Dermis microvascular lymphatic vessel endothelial cell (primary cell): ENCODE results near the gene HOXB5. TPM values are rescaled to one million over a fixed set of nuclear protein-coding genes. Genes with fewer than 3 reads are reported as not detected.

Source experiments
- DNase-seq, 2 donors: peaks; one replicate each; pipeline versions ENCODE4 v3.0.0 to v3.0.0-alpha.2; 2010; ENCODE audit warnings: low read depth in 2 of 2
- total RNA-seq: library from RNA; depleted of rRNA; stranded (reverse); fragments of >200 nt; gene quantifications from 2 replicates; pipeline ENCODE4 v1.2.1, GENCODE V29; 2014

The HOXB5 gene
- total RNA-seq, 1 donor from 2014 or later: 0.13 TPM

DNA sequence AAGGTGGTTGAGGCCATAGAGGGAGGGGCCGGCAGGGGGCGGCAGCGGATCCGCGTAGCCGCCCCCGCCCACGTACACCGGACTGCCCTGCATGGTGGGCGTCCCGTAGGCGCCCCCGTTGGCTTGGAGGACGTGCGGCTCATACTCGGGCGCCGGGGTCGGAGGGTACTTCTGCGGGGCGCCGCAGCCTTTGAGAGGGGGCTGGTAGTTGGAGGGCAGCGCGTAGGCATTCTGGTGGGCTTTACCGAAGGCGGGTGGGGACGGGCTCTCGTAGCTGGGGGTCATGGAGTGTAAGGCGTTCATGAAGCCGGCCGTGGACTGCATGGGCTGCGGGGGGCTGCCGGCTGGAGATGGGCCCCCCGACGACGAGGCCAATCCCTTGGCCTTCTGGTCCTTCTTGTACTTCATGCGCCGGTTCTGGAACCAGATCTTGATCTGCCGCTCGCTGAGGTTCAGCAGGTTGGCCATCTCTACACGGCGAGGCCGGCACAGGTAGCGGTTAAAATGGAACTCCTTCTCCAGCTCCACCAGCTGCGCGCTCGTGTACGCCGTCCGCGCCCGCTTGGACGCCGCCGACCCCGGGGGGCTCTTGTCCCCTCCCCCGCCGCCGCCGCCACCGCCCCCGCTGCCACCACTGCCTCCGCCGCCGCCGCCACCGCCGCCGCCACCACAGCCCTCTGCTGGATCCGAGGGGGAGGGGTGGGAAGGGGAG is 42.9 kb downstream of the HOXB5 start:
- no peak for DNase-seq

- no peak for DNase-seq
These were observed 43.6 kb downstream of the HOXB5 start for GRCh38 chr17:48549914-48550501.

GRCh38 chr17:48549281-48549630 is 44.3 kb downstream of the HOXB5 start:
- no peak for DNase-seq

DNA sequence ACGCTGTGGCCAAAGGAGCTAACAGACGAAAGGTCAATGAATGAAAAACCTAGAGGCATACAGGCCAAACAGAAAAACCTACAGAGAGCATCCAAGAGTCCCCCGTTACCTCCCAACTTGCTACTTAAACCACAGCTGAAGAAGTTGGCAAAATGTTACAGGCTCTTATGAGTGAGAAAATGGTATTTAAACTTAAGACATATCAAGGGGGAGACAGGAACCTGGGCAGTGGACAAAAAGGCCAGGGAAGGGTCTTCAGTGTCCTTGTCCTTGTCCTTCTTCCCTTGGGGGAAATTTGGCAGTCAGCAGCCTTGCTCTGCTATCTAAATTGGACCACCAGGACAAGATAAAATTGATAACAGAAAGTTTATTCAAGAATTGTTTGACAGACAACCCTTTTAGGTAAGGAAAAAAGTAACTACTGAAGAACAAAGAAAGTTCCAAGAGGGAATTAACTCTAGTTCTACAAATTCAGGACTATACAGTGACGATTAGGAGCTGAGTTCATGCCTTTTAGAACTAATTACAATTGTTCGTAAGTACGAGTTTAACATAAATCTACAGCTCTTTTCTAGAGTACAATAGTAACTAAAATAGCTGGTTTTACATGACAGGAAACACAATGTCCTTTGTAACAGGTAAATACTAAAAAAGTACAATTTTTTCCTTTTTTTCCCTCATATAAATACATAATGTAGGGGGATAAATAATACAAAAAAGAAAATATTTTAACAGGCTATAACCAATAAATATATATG is 44.9 kb downstream of the HOXB5 start:
- no peak for DNase-seq

DNA sequence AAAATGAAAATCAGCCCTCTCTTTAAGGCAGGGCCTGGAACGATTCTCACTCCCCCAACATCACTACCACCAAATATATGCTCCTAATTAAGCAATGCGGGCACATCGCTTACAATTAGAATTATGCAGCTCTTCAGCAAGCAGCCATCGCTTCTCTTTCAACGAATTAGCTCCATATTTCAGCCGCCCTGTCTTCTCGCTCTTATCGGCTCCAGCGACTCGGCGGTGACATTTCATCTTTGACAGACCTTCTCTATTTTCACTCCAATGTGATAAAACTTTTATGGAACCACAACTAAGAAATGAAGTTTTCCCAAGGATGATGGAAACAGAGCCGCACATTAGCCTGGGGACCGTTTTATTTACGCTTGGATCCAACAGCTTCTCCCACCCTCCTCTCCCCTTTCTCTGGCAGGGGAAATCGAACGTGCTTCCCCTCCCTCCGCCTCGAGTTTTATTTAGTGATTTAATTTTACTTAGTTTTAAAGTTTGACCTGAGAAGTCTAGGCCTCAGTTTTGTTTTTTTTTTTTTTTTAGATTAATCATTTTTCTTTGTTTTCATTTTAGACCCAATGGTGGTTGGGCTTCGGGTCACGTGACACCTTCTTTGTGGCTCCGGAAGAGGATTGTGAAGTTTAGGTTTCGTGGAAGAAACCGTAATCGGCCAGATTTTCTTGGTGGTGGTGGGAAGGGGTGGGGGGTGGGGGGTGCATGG is 45.6 kb downstream of the HOXB5 start:
- DNase-seq: no peak

DNA sequence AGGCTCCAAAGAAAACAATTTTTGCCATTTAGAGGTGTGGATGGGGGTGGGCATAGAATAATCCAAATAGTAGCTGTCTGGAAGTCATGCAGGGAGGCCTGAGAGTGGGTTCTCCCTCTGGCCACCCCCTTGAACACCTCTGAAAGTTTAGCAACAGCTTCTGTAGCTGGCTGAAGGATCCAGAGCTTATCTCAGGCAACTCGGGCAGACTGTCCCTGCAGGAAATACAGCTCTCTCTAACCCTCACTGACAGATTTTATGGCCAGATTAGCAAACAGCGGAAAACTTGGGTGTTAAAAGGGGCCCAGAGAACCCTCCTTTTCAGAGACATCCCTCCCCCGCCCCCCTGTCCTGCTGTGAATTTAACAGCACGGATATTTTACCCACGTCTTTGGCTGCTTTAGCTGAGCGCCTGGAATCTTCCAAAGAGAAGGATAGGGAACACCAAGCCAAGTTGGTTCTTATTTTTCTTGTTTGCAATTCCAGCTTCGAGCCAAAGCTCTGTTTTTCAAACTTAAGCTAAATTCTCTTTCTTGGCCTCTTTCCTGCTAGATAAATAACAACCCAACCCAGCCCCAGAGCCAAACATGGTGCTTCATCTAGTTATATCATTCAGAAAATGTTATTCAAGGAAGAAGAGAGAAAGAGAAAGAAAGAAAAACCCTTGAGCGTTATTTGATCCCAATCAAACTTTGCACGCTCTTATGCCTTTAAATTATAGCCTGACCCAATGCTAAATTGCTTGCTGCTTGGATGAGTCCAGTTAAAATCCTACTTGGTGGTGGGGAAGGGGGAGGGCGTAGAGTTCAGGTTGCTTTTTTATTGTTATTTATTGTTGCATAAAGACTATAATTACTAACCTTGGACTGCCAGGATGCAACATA is 46.4 kb downstream of the HOXB5 start:
- DNase-seq: no peak

GRCh38 chr17:48546137-48546923 is 47.2 kb downstream of the HOXB5 start:
- DNase-seq: no peak

- no peak for DNase-seq
These were observed 48.0 kb downstream of the HOXB5 start for GRCh38 chr17:48545539-48545938.

DNA sequence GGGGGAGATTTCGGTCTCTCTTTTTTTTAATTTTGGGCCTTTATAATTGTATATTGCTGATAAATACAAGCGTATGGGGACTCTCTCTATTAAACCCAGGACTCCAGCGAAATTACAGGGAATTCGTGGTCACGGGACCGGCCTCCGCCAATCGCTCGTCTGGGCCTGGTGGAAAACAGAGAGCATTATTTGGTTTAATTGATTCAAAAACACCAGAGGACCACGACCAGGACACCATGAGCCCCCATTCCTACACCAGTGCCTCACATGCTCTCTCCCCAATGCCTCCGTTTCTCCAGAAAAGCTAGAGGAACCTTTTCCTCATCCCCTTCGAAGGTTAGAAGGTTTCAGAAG is 48.6 kb downstream of the HOXB5 start, which contains the start of gene HOXB2:
Gene HOXB2, minus strand, starts transcription at position 88 of the 354 bp plus-strand sequence. CDS start 198 bp downstream, outside the sequence.
- DNase-seq: peak in 1 of 2 donors; percentile 56

DNA sequence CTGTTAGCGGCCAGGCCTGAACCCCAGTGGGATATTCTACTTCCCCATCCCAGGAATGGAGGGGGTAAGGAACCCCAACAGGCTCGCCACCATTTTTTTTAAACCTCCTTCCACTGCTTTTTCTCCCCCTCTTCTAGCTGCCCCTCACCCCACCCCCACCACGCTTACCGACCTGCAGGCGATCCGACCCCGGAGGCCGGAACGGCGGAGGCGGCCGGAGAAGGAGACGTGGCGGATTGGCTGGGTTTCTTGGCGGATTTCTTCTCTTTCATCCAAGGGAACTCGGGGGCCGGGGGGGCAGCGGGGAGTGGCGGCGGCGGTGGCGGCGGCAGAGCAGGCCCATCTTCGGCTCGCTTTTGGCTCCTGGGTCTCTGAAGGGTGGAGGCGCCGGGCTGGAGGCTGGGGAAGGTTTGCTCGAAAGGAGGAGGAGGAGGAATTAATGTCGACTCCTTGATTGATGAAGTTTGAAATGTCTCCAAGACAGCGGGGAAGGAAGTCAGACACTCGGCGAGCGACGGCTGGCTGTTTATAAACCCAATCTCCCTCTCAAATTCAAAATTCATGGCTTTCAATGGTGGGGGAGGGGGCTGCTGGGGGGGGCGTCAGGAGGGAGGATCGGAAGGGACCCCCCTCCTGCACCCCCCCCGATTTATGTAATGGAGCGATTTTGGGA is 49.1 kb downstream of the HOXB5 start:
- DNase-seq: peak in 1 of 2 donors; percentile 74

GRCh38 chr17:48543854-48544348 is 49.7 kb downstream of the HOXB5 start:
- DNase-seq: peak in 1 of 2 donors; percentile 11

GRCh38 chr17:48543107-48543853 is 50.3 kb downstream of the HOXB5 start:
- peak in 1 of 2 donors; percentile 61 for DNase-seq

DNA sequence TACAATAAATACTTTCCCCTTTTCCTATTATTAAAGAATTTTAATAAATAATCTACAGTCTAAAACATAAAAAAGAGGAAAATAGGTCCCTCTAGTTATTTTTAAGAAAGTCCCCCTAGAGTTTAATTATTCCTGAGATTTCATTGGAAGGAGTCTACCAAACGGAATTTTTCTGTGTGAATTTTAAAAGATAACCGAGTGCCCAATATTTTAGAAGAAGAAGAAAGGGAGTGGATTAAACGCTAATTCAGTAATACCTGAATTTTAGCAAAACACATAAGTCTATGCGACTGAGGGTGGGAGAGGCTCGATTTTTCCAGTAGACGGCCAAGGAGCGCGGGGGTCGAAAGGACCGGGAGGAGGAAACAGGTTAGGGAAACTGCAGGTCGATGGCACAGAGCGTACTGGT is 50.9 kb downstream of the HOXB5 start:
- no peak for DNase-seq

GRCh38 chr17:48542114-48542656 is 51.4 kb downstream of the HOXB5 start:
- DNase-seq: peak in 1 of 2 donors; percentile 21

DNA sequence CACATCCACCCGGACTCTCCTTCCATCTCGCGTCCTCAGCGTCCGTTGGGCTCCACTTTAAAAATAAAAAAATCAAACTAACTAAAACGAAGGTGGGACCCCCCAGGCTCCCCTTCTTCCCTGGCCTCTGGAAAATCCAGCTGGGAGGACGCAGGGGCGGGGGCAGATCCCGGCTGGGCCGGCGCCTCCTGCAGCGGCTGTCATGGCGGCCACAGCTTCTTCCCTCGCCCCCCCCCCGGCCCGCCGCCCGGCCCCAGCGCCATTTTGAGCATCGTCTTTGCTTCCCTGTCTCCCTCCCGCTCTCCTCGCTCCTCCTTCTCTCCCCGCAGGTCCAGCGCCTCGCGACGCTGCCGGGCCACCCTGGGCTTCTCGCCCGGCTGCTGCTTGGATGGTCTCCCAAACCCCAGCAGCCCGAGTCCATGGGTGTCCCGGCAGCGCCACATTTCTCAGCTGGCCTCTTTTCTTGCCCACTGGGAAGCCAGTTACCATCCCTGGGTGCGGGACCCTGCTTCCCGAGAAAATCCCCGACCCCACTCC is 51.9 kb downstream of the HOXB5 start:
- peak in 1 of 2 donors; percentile 27 for DNase-seq
